Esophagus squamous epithelium (tissue), 4 donors: ENCODE measurements around the gene ETS1.

Source experiments
- CTCF ChIP-seq, 6 experiments: fragments of 450-650 bp in 4 of 6; fragments of 200-600 bp in 2 of 6; sonication (generic) in 2 of 6; IDR thresholded peaks; one replicate each; pipeline ENCODE4 v1.5.1; 2016 to 2019; ENCODE audit warnings: antibody characterized with exemption in 6 of 6, mild to moderate bottlenecking in 4 of 6, moderate library complexity in 4 of 6
- POLR2A ChIP-seq, 4 donors: fragments of 450-650 bp; IDR thresholded peaks; one replicate each; pipeline ENCODE4 v1.6.1; 2017; ENCODE audit warnings: antibody characterized with exemption in 4 of 4, mild to moderate bottlenecking in 4 of 4, moderate library complexity in 3 of 4

DNA sequence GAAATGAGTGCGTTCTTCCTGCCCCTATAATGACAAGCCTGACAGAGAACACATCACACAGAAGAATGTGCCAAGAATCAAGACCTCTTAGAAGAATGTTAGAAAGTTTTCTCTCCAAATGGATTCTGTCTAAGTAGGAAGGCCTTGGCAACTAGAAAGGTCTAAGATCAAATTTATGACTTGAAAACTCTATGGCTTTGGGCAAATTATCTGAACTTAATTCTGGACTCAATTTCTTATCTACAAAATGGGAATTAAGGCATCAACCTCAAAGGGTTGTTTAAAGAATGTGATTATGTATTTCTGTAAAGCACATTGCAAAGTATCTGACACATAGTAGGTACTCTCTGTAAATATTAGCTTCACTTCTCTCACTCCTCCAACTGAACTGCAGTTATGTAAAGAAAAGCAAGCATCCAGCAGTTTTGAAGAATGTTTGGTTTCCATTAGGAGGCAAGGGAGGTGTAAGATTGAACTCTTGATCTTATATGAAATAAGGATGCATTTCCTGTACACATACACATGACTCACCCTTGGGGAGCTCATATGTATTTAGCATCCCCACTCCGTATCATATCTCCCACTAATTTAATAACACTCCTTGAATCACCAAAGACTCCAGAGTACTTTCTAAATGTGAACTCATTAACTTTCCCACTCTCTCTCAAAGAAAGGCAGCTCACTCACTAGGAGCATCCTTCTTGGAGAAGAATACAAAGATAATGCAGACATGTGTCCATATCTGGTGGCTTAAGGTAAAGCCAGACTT is 77.6 kb downstream of the ETS1 start:
- TF ChIP-seq CTCF (IDR thresholded peaks at IDR 0.05) (no peak), POLR2A (IDR thresholded peaks at IDR 0.05) (no peak)
